GM21360 (cell line): ENCODE results near the gene HEMK1.

Experiments
- ATAC-seq: cut with Tn5 transposase; IDR thresholded peaks from one replicate; pipeline ENCODE4 v1.9.1; 2021; ENCODE audit warnings: mild to moderate bottlenecking, moderate library complexity; ENCODE audit not compliant: unreplicated experiment

The HEMK1 gene

DNA sequence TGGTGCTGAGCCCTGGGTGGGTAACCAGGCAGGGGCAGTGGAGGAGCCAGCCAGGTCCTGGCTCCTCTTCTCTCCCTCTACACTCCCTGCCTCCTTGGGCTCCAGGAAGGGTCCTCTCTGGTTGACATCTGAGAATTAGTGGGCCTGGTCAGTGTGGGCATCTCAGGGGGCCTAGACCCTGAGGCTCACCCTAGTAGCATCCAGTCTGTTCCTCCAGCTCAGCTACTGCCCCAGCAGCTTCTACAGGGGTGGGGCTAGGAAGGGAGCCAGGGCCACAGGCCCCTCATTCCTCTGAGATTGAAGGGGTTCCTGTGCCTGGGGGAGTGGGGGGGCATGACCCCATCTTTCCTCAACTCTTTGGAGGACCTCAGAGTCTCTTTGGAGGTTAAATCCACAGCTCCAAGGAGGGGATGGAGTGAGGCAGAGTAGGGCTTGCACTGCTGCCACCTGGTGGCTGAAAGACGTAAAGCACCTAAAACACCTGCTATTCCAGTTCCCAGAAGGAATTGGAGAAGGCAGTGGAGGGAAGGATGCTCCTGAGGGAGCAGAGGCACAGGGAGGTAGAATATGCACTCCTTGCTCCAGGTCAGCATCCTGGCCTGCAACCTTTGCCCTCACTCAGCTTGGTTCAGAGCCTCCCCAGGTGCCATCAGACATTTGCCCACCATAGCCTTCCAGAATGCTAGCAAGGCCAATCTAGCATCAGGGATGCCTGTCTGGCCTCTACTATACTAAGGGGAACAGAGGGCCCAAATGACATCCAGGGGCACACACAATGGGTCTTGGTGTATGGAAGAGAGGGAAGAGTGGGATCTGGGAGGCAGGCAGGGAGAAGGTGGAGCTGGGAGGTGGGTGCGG is 26.9 kb upstream of the HEMK1 start:
- ATAC-seq: no peak

DNA sequence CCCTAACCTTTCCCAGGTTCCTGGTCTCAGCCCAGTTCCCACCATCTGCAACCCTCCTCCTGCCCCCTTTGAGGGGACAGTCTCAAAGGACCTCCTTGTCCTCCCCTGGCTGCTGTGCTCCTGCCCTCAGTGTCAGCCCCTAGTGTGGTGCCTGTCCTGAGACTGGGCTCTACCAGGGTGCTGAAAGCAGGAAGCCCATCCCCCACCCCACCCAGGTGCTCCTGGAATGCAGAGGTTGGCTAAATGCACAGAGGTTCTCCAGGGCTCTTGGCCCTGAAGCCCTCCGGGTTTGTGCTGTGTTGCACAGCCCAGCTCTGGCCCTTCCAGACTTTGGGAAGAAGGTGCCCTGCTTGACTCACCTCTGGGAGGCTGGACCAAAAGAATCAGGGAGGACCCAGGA is 23.5 kb upstream of the HEMK1 start:
- ATAC-seq: no peak

DNA sequence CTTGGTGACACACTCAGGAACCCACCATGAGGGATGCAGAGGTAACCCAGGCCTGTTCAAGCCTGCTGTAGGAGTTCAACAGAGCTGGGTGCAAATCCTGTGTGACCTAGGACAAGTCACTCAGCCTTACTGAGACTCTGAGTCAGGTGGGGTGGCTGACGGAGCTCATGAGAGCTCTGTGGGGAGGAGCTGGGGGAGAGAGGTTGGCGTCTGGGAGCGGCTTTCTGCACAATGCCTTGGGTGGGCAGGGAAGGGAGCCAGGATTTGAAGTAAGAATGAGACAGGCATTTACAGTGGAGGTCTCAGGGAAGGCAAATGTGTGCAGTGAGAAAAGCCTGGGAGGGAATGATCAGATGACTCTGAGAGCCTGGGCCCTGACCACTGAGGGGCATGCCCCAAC is 20.1 kb upstream of the HEMK1 start:
- ATAC-seq: no peak

DNA sequence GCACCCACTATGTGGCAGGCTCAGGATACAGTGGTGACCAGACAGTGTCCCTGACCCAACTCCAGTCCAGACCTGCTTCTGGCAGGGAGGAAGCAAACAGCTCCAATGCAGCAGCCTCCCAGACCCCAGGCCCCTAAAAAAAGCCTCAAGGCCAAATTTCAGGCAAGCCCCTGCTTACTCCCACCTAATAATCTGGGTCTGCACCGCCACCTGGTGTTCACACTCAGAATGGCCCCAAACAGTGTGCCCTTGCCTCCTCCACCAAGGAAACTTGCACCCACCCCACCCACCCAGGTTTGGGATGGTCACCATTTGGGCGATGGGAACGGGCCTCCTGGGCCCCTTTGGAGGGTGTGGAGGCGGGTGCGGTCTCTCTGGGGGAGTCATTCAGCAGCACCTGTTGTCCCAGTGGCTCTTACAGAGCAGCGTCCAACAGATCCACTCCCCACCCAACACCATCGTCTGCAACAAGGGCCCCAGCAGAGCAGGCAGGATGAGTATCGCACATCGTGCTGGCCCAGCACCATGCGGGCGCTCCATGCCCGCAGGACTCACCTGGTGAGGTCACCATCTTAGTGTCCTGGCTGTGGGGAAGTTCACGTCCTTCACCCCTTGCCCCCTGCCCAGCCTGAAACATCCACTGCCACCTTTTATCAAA is 19.1 kb upstream of the HEMK1 start:
- no peak for ATAC-seq

DNA sequence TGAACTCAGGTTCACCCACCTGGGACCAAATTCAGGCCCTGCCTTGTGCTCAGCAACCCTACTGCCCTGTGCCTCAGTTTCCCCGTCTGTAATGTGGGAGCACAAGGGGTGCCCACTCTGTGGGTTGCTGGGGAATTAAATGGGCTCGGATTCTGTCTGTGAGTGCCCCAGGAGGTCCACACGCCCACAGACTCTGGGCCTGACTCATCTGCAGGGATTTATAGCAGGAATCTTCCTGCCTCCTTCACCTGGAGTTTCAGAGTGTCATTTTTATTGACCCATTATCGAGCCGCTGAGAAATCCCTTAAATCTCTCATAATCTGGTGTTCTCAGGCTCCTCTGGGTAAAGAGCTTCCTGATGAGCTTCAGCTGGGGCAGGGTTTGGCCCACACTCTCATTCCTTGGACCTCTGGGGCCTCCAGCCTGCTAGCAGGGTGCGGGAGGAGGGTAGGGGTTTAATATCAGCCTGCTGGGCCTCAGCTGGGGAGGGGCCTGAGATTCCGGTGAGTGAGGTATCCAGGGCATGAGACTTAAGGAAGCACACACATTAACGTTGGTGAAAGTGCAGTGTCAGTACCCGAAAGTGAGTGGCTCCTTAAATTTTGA is 18.2 kb upstream of the HEMK1 start:
- ATAC-seq: no peak

DNA sequence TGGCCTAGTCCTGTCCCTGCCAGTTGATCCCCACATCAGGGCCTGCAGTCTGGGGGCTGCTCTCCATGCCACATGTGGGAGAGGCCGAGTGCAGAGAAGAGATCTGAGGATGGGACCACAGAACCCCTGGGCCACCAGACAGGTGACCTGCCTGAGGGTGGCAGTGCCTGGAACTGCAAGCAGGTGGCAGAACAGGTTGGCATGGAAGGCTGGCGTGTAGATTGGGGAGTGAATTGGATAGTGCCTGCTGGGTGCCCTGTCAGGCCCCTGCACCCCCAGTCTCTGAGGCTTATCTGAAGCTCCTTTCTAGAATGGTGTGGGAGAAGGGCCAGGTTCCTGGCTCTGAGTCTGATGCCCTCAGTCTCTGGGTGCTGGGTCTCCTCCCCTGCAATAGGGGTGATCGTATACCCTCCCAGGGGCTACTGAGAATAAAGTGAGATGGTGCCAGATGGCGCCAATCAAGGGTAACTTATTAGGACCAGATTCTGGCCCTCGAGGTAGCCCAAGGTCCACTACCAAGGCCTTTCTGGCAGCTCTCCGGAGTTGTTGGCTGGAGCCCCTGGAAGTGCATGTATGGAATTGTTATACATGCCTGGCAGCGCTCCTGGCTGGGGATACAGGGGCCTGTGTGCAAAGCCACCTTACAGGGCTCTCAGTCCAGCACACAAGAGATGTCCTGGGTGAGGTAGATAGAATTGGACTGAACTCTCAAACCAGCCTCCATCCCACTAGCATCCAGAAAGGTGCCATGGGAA is 17.5 kb upstream of the HEMK1 start:
- no peak for ATAC-seq

DNA sequence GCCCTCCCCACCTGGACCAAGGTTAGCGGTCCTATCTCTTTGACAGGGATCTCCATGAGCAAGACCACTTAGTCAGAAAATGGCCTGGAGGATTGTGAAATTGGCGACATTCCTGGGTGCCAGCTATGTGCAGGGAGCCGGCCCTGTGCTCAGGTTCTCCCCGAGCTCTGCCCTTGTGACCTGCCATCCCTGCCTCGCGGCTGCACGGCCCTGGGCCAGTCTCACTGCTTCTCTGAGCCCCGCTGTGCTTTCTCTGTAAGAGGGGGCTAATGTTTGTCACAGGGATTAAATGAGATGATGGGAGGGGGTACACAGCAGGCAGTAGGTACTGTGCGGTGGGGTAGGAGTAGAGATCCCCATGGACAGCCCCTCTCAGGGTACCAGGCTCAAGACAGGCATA is 16.7 kb upstream of the HEMK1 start:
- no peak for ATAC-seq

DNA sequence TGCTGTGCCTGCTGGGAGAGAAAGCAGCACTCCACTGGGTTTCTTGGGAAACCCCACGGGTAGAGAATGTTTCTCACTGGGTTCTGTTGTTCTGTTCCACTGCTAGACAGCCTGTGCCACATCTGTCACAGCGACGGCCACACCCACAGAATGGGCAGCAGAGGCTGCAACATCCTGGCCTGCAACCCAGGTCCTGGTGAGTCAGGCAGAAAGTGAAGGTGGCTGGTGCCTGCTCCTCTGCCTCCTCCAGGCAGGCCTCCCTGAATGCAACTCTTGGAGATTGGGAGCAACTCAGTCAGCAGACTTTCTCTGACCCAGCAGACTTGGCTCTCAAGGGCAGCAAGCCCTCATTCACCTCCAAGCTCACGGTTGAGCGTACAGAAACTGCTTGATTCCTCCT is 14.8 kb upstream of the HEMK1 start:
- ATAC-seq: no peak

DNA sequence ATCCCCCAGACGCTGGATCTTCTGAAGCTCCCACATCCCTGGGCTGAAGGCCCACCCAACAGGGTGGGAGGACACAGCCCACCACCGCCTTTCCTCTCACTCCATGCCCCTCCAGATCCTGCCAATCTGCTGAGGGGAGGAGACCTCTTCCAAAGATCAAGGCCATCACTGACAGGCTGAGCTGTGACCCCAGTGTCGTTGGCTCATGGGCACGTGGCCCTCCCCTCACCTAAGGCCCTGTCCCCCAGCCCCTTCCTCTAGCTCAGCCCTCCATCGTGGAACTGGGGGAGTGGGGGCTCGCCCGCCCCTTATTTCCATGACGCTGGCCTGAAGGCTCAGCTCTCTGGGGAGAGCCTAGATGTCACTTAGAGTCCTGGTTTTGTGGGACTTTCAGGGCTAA is 12.2 kb upstream of the HEMK1 start:
- no peak for ATAC-seq

DNA sequence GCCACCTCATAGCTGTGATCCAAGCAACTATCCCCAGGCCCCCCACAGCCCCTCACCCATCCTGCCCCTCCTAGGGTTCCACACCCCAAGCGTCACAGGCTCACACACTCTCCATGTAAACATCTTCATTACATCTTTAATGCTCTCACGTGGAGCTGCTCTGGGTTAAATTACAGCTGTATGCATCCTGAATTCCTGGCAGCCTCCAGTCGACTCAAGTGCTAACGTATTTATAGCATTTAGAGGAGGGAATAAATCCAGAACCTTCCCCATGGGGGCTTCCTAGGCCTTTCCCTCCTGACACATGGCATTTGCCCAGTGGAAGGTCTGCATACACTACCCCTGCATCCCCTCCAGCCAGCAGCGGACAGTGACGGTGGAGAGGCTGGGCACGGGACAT is 11.4 kb upstream of the HEMK1 start:
- no peak for ATAC-seq

DNA sequence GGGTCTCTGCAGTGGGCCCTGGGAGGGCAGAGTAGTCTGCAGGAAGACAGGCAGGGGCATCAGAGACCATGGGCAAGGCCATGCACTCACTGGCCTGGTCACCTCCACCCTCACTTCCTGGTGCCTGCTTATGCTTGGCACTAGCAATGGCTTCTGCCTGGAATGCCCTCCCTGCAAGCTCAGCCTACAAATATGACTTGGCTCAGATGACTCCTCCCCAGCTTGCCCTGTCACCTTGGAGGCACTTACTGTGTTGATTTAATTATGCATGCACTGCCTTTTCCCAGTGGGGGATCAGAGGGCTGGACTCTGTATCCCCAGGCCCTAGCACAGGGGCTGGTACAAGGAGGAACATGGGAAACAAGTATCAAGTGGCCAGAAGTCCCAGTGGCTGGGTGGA is 9.6 kb upstream of the HEMK1 start:
- no peak for ATAC-seq

DNA sequence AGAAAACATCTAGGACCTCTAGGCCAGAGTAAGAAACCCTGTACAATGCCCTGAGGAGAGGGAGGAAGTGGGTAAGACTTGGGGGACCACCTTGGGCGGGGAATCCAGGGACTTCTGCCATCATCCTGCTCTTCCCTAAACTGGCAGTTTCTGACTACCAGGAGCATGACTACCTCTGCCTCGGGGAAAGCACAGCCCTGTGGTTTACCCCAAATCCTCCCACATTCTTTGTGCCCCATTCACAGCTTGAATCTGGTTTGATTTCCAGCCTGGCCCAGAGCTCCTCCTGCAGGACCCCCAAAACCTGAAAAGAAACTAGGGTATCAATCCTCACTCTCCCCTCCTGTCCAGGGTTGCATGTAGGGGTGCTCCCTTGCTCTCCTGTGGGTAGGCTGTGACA is 6.5 kb upstream of the HEMK1 start:
- no peak for ATAC-seq

DNA sequence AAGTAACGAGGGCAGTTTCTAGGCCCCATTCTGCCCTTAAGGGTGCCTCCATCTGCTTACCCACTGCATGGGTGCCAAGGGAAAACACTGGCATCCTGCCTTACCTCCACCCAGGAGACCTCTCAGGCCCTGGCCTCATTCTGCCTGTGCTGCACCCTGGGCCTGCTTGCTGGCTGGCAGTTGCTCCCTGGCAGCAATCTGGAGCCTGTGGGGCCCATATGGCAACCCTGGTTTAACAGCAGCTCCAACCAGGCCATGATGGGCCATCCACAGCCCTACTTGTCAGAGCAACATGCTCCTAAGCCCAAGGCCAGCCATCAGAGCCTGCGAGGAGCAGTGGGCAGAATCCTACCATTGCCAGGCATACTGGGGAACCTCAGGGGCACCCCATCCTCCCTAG is 5.5 kb upstream of the HEMK1 start:
- no peak for ATAC-seq

DNA sequence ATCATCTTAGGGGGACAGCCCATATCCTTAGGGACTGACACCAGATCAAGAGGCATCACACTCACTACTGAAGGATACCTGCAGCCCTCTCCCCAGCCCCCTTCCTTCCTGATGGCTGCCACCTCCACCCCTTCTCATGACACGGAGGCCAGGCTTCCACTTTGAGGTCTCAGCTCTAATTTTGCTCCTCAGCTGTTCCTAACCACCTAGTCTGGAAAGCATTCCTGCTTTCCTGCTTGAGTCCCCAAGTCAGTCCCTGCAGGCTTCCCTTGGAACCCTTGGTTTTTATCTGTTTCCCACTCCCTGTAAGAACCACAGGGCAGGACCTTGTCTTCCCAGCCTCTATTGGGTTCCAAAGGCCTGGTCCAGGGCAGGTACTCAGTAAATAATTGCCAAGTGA is 5.0 kb upstream of the HEMK1 start:
- no peak for ATAC-seq

DNA sequence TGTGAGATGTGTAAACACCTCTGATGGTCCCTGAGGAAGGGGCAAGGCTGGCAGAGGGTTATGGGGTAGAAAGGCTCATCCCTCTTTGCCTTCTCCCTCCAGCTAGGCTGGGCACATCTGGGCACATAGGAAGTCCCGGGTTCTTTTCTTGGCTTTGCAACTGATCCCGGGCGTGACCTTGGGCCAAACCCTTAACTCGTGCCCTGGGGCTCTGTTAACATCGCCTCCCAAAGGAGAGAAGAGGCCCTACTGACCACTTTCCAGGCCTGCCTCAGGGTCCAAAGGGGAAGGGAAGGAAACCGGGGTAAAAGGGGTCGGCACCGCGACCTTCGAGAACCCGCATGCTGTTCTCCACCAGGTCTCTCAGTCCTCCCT is 2.3 kb upstream of the HEMK1 start:
- ATAC-seq: no peak

DNA sequence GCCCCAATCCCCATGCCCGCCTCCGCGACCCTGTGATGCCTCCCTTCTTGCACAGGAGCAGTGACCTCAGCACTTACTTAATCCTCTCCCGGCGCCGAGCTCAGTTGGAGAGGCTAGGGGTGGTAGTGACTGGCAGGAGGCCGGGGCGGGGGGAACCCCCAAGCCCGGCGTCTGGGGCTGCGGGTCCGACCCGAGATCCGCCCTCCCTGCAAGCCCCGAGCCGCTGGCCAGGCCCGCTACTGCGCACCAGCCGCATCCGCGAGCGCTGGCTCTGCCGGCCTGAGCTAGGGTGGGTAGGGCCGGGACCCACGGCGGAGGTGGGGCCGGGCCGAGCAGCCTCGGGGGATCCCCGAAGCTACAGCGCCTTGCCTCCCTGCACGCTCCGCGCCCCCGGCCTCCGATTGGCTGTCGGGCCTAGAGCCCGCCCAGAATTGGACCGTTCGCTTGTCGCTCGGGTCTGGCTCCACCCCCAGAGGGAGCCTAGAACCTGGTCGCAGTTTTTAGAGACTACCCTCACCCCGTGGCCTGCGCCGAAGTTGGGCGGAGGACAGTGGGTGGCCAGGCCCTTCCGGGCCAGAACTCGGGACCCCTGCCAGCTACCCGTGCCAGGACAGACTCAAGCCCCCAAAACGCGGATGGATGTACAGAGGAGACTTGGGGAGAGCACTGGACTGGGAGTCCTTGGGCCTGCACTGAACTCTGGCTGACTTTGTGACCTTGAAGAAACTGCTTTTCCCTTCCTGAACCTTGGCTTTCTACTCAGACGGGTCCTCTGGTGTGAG is 1.7 kb upstream of the HEMK1 start, which contains the start of gene C3orf18:
Gene C3orf18, minus strand, starts transcription at position 362 of the 782 bp plus-strand sequence. CDS start 2,048 bp downstream, outside the sequence.
- peak; percentile 76 for ATAC-seq

DNA sequence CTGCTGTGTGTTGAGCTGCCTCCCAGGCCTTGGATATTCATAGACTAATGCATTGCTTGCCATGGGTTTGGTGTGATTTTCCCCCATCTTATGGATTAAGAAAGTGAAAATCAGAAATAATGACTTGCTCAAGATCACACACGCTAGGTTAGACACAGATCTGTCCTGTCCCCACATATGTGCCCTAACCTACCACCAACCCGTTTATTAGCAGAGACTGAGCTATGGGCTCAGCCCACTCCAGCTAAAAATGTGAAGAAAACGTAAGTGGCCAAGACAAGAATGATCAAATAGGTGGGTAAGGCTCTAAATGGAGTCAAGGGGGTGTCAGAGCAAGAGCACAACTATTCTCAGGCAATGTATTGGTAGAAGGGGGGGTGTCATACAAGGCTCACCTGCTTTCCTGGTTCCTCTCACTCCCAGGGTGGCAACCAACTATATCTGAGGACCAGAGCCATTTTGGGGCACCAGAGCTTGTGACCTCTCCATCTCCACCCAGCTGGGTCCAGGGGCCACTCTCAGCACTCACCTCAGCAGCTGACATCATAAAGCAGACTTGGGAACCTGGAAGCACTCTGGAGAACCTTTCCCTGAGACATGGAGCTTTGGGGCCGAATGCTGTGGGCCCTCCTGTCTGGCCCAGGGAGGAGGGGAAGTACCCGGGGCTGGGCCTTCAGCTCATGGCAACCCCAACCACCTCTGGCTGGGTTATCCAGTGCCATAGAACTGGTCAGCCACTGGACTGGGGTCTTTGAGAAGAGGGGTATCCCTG is 1.4 kb downstream of the HEMK1 start:
- ATAC-seq: no peak

DNA sequence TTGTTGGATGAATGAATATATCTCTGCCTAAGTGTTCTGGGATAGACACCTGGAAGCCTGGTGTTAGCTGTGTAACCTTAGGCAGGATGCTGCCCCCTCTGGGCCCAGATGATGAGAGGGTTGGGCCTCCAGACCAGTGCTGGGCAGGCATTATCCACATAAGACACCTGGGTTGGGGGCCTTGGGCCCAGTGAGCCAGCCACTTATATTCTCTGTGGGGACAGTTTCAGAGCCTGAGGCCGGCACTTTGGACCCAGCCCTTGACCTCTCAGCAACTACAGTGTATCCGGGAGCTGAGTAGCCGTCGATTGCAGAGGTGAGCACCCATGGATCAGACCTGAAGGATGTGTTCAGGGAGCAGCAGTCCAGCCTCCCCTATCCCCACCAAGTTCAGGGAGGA is 2.2 kb downstream of the HEMK1 start:
- no peak for ATAC-seq

DNA sequence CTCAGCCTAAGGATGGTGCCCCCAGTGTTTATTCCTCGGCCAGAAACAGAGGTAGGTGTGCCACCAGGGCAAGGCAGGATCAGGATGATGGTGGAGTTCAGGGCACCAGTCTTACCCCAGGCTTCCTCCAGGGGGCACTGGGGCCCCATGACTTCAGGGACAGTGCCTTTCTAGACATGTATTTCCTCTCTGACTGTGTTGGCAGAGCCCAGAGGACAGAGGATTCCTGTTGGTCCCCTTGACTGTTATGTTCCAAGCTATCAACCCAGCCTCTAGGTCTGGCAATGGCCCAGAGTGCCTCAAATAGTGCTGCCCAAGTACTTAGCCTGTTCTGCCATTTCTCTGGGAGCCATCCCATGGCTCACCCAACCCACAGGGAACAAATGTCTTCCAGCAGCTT is 2.8 kb downstream of the HEMK1 start:
- no peak for ATAC-seq

DNA sequence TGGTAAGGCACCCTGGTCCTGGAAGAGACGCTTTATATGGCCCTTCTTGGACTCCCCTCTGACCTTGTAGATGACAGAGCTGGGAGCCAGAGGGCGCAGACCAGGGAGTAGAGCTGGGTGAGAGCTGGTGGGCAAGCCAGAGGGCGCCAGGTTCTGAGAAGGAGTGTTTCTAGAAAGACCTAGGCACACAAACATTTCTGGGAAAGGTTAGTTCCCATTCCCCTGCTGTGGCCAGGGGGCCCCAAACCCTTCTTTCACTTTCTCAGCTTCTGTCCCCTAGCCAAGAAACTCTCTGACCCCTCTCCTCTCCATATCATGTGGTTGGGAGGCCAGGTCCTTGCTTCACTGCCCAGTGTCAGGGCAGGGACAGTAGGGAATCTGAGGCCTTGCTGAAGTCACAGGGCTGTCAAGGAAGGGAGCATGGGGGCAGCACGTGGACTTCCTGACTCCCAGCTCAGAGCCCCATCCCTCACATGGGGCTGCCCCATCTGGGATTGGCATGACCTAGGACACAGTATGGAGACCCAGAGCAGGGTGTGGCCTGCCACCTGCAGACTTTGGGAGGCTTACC is 3.6 kb downstream of the HEMK1 start:
- no peak for ATAC-seq
